ENCODE measurements around the gene UNC93B1.

UNC93B1 gene

DNA sequence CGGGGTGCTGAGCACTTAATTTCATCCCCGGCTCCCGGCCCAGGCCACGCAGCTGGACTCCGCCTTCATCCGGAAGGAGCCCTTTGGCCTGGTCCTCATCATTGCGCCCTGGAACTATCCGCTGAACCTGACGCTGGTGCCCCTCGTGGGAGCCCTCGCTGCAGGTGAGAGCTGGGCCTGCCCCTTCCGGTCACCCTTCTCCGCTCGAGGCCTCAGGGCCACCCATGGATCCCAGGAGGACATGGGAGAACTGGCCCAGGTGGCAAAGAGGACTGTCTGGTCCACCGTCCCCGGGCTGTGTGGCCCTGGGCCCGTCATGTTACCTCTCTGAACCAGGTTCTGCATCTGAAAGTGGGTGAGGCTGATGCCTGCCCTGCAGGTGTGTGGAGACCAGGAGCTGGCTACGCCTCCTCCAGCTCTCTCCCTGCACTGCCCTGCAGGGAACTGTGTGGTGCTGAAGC is 14.9 kb upstream of the UNC93B1 start:
- TF ChIP-seq, protein P1, sequence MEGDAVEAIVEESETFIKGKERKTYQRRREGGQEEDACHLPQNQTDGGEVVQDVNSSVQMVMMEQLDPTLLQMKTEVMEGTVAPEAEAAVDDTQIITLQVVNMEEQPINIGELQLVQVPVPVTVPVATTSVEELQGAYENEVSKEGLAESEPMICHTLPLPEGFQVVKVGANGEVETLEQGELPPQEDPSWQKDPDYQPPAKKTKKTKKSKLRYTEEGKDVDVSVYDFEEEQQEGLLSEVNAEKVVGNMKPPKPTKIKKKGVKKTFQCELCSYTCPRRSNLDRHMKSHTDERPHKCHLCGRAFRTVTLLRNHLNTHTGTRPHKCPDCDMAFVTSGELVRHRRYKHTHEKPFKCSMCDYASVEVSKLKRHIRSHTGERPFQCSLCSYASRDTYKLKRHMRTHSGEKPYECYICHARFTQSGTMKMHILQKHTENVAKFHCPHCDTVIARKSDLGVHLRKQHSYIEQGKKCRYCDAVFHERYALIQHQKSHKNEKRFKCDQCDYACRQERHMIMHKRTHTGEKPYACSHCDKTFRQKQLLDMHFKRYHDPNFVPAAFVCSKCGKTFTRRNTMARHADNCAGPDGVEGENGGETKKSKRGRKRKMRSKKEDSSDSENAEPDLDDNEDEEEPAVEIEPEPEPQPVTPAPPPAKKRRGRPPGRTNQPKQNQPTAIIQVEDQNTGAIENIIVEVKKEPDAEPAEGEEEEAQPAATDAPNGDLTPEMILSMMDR (conservative IDR thresholded peaks at IDR 0.05; ENCODE audit: low read length), result no peak
- H3K4me3 ChIP-seq (ENCODE audit: low read length), result no peak overlapping the region
- DNase-seq (ENCODE audit: low read depth), result no peak

DNA sequence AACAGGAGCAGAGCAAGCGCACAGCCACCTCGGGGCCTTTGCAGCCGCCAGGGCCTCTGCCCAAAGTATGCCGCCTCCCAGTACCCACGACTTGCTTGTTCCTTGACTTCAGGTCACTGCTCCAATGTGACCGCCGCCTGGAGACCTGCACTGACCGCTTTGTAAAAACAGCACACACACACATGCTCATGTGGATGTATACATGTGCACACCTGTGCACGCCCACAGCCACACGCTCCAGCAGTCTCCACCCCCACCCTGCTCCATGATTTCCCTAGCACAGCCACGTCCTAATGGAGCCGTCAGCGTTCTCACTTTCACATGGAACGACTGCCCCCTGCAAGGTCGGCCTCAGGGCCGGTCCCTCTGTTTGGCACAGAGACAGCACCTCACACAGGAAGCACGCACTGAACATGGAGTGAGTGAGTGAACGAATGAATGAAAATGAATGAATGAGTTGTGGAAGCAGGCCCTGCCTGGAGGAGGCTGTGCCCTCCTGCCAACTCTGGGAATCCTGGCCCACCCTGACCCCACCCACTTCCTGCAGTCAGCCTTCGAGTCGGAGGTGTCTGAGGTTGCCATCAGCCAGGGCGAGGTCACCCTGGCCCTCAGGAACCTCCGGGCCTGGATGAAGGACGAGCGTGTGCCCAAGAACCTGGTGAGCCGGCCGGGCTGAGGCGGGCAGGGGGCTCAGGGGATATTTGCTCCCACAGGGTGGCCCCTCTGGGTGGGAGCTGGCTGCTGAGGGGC is 14.3 kb upstream of the UNC93B1 start:
- H3K4me3 ChIP-seq (ENCODE audit: low read length), result no peak overlapping the region
- DNase-seq (ENCODE audit: low read depth), result no peak
- TF ChIP-seq, protein P1 (conservative IDR thresholded peaks at IDR 0.05; ENCODE audit: low read length), result no peak

DNA sequence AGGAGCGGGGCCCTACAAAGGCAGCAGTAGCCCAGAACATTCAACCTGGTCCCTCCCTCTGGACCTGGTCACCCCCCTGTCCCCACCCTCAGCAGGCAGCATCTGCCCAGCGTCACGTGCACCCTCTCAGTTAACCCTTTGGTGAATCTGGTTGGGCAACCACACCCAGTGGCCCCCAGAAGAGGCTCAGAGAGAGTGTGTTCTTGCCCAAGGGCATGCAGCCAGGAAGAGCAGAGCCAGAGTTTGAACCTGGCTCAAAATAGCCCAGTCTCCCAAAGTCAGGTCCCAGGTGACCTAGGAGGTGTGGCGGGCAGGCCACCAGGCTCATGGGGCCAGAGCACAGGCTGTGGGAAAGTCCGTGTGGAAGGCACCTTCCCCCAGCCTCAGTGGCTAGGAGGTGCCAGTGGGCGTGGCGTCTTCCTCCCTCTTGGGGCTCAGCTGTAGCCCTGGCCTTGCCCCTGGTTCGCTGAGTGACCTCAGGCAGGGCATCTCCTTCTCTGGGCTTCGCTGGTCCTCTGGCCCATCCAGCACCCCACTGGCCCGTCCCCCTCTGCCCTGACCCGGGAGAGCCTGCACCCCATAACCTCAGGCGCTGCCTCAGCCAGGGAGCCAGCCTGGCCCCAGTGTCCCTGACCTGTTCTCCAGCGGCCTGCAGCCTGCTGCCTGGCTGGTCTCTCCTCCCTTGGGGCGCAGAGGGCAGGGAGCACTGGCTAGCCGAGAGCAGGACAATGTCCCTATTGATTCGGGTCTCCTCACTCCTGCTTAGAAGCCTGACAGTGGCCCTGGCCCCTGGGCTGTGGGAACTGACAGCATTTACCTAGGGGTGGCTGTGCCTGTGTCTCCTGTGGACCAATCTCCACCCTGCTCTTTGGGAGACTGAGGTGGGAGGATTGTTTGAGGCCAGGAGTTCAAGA is 13.3 kb upstream of the UNC93B1 start:
- DNase-seq (ENCODE audit: low read depth), result no peak
- TF ChIP-seq, protein P1 (conservative IDR thresholded peaks at IDR 0.05; ENCODE audit: low read length), result no peak
- no peak overlapping the region for H3K4me3 ChIP-seq (ENCODE audit: low read length)

DNA sequence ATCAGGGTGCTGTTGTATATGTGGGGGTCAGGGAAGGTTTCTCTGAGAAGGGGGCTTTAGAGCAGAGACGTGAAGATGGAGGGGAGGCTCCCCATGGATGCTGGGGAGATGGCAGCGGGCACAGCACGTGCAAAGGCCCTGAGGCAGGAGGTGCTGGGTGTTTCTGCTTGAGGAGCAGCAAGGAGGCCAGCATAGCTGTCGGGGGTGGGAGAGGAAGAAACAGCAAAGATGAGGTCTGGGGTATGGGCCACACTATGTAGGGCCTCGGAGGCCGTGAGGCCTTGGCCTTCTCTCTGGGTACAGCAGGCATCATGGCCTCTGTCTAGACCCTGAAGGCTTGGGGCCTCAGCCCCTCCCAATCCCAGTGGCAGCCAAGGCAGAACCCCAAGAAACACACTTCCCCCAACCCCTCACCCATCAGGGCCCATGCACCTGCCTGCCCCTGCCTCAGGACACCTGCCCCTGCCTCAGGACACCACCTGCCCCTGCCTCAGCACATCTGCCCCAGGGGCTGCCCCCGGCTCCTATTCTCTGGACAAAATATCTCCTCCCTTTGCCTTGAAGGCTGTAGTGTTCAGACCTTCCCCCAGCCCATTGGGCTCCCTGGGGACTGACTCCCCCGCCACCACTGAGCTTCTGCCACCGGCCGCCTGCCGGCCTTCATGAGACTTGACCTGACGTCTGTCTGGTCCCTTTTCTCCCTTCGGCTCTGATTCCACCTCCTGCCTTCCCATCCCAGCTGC is 12.4 kb upstream of the UNC93B1 start:
- H3K4me3 ChIP-seq (ENCODE audit: low read length), result no peak overlapping the region
- TF ChIP-seq, protein P1 (conservative IDR thresholded peaks at IDR 0.05; ENCODE audit: low read length), result no peak
- no peak for DNase-seq (ENCODE audit: low read depth)

DNA sequence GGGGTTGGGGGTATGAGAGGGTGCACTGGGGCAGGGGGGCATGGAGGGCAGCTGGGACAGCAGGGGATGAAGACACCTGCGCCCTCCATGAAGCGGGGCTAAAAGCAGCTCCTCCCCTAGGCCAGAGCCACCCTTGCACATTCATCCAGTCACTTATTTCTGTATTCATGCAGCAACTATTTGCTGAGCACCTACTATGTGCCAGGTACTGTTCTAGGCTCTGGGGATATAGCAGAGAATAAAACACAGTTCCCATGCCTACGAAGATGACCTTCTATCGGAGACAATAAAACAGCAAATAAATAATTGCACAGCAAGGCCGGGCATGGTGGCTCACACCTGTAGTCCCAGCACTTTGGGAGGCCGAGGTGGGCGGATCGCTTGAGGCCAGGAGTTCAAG is 11.6 kb upstream of the UNC93B1 start:
- no peak for DNase-seq (ENCODE audit: low read depth)
- no peak overlapping the region for H3K4me3 ChIP-seq (ENCODE audit: low read length)
- TF ChIP-seq, protein P1 (conservative IDR thresholded peaks at IDR 0.05; ENCODE audit: low read length), result no peak

DNA sequence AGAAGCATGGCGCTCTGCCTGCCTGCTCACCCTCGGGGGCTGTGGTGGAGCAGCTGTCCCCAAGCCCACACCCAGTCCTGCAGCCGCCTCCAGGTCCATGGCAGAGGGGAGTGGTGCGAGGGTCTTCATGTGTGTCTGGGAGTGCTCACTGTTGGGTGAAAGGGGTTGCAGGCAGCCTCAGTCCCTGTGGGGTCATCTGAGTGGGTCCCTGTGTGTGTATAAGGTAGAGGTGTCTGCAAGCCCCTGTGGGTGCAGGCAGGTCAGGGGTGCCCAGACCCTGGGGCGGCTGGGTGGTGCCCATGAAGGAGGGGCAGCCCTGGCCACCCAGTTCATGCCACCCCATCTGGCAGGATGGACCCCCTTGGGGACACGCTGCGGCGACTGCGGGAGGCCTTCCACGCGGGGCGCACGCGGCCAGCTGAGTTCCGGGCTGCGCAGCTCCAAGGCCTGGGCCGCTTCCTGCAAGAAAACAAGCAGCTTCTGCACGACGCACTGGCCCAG is 11.1 kb upstream of the UNC93B1 start:
- TF ChIP-seq, protein P1 (conservative IDR thresholded peaks at IDR 0.05; ENCODE audit: low read length), result no peak
- DNase-seq (ENCODE audit: low read depth), result no peak
- no peak overlapping the region for H3K4me3 ChIP-seq (ENCODE audit: low read length)
